Measurements from ENCODE around the gene DLG2. TPM values are rescaled to one million over a fixed set of nuclear protein-coding genes. Genes with fewer than 3 reads are reported as not detected.

Gene DLG2
- total and polyA plus RNA-seq, 2 of the 8 experiments (the other 6 are each of a cell fraction or from before 2014, with no cell fraction given) = 1.7 to 14.3 TPM

DNA sequence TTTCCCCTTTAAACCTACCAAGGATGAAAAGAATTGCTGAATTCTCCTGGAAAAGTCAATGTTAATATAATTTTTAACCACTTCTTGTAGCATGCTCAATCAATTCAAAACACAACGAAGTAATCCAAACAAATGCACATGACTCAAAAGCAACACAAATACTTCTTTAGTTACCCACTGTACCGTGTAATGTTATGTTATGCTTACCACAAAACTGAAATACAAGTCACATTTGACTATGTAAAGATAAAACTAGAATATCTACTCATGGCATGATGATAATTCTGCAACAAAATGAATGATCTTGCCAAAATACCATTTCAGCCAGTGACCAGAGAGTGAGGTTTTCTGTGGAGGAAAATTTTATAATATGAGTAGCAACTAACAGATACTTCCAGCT lies 587.0 kb downstream of the DLG2 start:
- 100% methylated on average over 2 of the region's 2 CpGs; no CpG with 5 or more reads in 1 of the 2 experiments for WGBS, 2 experiments (ENCODE audit: extremely low coverage in 1 of 2, insufficient coverage in 1 of 2, insufficient read length in 1 of 2, insufficient replicate concordance in 2 of 2, low coverage in 1 of 2, low lambda C conversion rate in 2 of 2, missing lambda C conversion rate in 1 of 2)
- POLR2A ChIA-PET (ENCODE audit: partially characterized antibody) = no interaction called here

More for the DNA sequence above, 587.0 kb downstream of the DLG2 start:
- Histone ChIP-seq H4K20me1 (replicated peaks in 1 of 2; ENCODE audit: control insufficient read depth in 1 of 2, insufficient read depth in 2 of 2, low read length in 2 of 2) (no peaks in the 10 kb centered on the region), H2AFZ (ENCODE audit: low read length) (no peak overlapping the region), H2BK15ac (ENCODE audit: low read length) (no peak overlapping the region), H3K79me1 (ENCODE audit: low read depth, low read length) (no peaks in the 10 kb centered on the region), H3K18ac (ENCODE audit: extremely low read depth, low read length) (no peak overlapping the region), H3K4me2 (ENCODE audit: insufficient read depth in 1 of 2, low read depth in 2 of 2, low read length in 2 of 2) (no peak overlapping the region), H2BK12ac (ENCODE audit: low read depth, low read length) (no peak overlapping the region), H3K79me2 (ENCODE audit: control insufficient read depth in 1 of 2, insufficient read depth in 2 of 2, low read length in 2 of 2) (no peaks in the 10 kb centered on the region), H4K91ac (replicated peaks; ENCODE audit: insufficient read length, low read length) (no peak overlapping the region), H3K56ac (replicated peaks; ENCODE audit: insufficient read length, low read depth, low read length) (no peak overlapping the region), H3K36me3 (ENCODE audit: control insufficient read depth in 2 of 4, insufficient read depth in 4 of 4, low read length in 3 of 4) (no peaks in the 10 kb centered on the region), H3K4me3 (ENCODE audit: extremely low read depth in 1 of 4, insufficient read depth in 2 of 4, low read depth in 3 of 4, low read length in 4 of 4) (no peak overlapping the region), H2BK120ac (replicated peaks; ENCODE audit: low read depth, low read length) (no peak overlapping the region), H2BK5ac (ENCODE audit: low read depth, low read length) (no peak overlapping the region), H3K4ac (replicated peaks; ENCODE audit: insufficient read length, low read depth, low read length) (no peak overlapping the region), H3K9ac (replicated peaks in 1 of 4; ENCODE audit: extremely low read depth in 1 of 4, low read depth in 3 of 4, low read length in 3 of 4) (no peak overlapping the region), H4K8ac (ENCODE audit: extremely low read depth, insufficient read depth, low read length) (no peak overlapping the region), H3K27me3 (replicated peaks in 1 of 4; ENCODE audit: control insufficient read depth in 3 of 4, extremely low read depth in 1 of 4, insufficient read depth in 3 of 4, low read length in 3 of 4) (no peaks in the 10 kb centered on the region), H3K27ac (ENCODE audit: low read depth, low read length) (no peak overlapping the region), H3K23me2 (ENCODE audit: low read depth, low read length) (no peaks in the 10 kb centered on the region), H4K5ac (ENCODE audit: insufficient read length, low read depth, low read length) (no peak overlapping the region), H3K4me1 (replicated peaks in 1 of 4; ENCODE audit: control insufficient read depth in 3 of 4, insufficient read depth in 4 of 4, low read length in 3 of 4) (no peaks in the 10 kb centered on the region), H2AK5ac (ENCODE audit: low read depth, low read length) (no peak overlapping the region), H3K14ac (ENCODE audit: insufficient read length) (no peak overlapping the region), H3K9me3 (ENCODE audit: insufficient read depth in 2 of 2, low read depth in 1 of 2, low read length in 1 of 2) (no peaks in the 10 kb centered on the region), H2BK20ac (ENCODE audit: low read length) (no peak overlapping the region), H3K23ac (ENCODE audit: insufficient read length) (no peak overlapping the region)
- TF ChIP-seq SP4 (IDR thresholded peaks at IDR 0.05; ENCODE audit: low read length) = no peak
- TF ChIP-seq ZNF274 (IDR thresholded peaks at IDR 0.05; ENCODE audit: borderline replicate concordance, extremely low read depth, low read length) = no peak
- TF ChIP-seq TBP (IDR thresholded peaks at IDR 0.05; ENCODE audit: low read depth, low read length) = no peak
- no peak for TF ChIP-seq RNF2 (IDR thresholded peaks at IDR 0.05; ENCODE audit: borderline replicate concordance, low read depth, low read length, missing control alignments, poor library complexity, severe bottlenecking)
- TF ChIP-seq CBX5 (IDR thresholded peaks at IDR 0.05; ENCODE audit: low read depth, low read length) = no peak
- no peak for TF ChIP-seq BCL11A (IDR thresholded peaks at IDR 0.05; ENCODE audit: low read depth in 2 of 2, low read length in 2 of 2)
- TF ChIP-seq MAX (IDR thresholded peaks at IDR 0.05) = no peak
- TF ChIP-seq POU5F1 (IDR thresholded peaks at IDR 0.05; ENCODE audit: low read depth, low read length) = no peak
- TF ChIP-seq EP300 (IDR thresholded peaks at IDR 0.05; ENCODE audit: borderline replicate concordance in 1 of 2, low read depth in 2 of 2, low read length in 2 of 2) = no peak
- TF ChIP-seq SP1 (IDR thresholded peaks at IDR 0.05; ENCODE audit: low read depth, low read length) = no peak
- FAIRE-seq = no peak
- CTCF ChIA-PET (ENCODE audit: partially characterized antibody) = no interaction called here
- no peak for DNase-seq (ENCODE audit: low read depth in 1 of 2, low spot score in 2 of 2)
